Tibial artery (tissue), 4 donors: Measurements from ENCODE around the gene FAM3B.

ENCODE experiments used
- DNase-seq, 2 donors: peaks; one replicate each; pipeline ENCODE4 v3.0.0-alpha.2; 2019
- H3K27ac ChIP-seq, 2 donors: fragments of 200-600 bp; sonication (generic) in 1 of 2; 1 replicate in 1 of 2; 2 replicates in 1 of 2; pipeline ENCODE4 v1.5.1; 2018 to 2019; ENCODE audit warnings: mild to moderate bottlenecking in 1 of 2
- H3K27me3 ChIP-seq, 2 donors: fragments of 200-600 bp; sonication (generic) in 1 of 2; one replicate each; pipeline versions ENCODE4 v1.5.1 to v1.6.0; 2016 to 2019
- H3K36me3 ChIP-seq, 3 donors: fragments of 200-600 bp; sonication (generic) in 2 of 3; one replicate each; pipeline ENCODE4 v1.5.1; 2016 to 2019; ENCODE audit warnings: mild to moderate bottlenecking in 2 of 3
- H3K4me1 ChIP-seq, 4 donors: fragments of 200-600 bp; sonication (generic) in 2 of 4; 1 replicate in 3 of 4; 2 replicates in 1 of 4; pipeline ENCODE4 v1.5.1; 2016 to 2019
- H3K4me3 ChIP-seq, 2 donors: fragments of 200-600 bp; sonication (generic) in 1 of 2; 1 replicate in 1 of 2; 2 replicates in 1 of 2; pipeline ENCODE4 v1.5.1; 2018 to 2019; ENCODE audit warnings: mild to moderate bottlenecking in 2 of 2
- H3K9me3 ChIP-seq, 3 donors: fragments of 200-600 bp; sonication (generic) in 1 of 3; one replicate each; pipeline ENCODE4 v1.5.1; 2016 to 2019
- intact Hi-C: fragments of 100-400 bp; cut with DNase I; formaldehyde crosslinking; loops from one replicate; pipeline ENCODE4 v1.15.0; 2023; ENCODE audit warnings: low total_unique reads
- TF ChIP-seq, protein P1 (sequence below), 2 experiments: fragments of 200-600 bp in 1 of 2; fragments of 450-650 bp in 1 of 2; IDR thresholded peaks; one replicate each; pipeline ENCODE4 v1.5.1; 2017 to 2019; ENCODE audit warnings: antibody characterized with exemption in 2 of 2, mild to moderate bottlenecking in 1 of 2, moderate library complexity in 1 of 2

FAM3B gene

DNA sequence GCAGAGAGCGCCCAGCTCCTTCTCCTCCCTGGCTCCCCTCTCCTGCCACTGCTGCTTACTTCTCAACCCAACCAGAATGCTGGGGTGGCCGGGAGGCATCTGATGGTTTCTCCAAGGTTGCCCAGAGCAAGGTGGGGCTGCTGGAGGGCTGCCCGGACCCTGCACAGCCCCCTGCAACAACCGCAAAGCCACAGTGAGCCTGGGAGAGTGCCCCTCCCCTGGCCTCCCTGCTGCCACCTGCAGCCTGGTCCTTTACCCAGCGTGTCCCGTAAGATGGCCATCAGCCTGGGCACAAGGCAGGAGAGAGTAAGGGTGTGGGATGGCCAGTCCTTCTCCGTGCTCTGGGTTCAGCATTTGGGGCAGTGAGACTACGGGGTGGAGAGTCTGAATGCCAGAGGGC is 62.2 kb downstream of the FAM3B start:
- H3K36me3 ChIP-seq, result peaks cover 0 to 16% (median 16%) of the 10 kb centered on the region in 3 donors
- H3K27ac ChIP-seq, result no peak overlapping the region
- H3K27me3 ChIP-seq, result no peaks in the 10 kb centered on the region
- H3K4me1 ChIP-seq, result no peaks in the 10 kb centered on the region
- DNase-seq, result peak in 1 of 2 donors; percentile 54
- intact Hi-C loops, result no loop called here
- no peak overlapping the region for H3K4me3 ChIP-seq
- TF ChIP-seq, protein P1, sequence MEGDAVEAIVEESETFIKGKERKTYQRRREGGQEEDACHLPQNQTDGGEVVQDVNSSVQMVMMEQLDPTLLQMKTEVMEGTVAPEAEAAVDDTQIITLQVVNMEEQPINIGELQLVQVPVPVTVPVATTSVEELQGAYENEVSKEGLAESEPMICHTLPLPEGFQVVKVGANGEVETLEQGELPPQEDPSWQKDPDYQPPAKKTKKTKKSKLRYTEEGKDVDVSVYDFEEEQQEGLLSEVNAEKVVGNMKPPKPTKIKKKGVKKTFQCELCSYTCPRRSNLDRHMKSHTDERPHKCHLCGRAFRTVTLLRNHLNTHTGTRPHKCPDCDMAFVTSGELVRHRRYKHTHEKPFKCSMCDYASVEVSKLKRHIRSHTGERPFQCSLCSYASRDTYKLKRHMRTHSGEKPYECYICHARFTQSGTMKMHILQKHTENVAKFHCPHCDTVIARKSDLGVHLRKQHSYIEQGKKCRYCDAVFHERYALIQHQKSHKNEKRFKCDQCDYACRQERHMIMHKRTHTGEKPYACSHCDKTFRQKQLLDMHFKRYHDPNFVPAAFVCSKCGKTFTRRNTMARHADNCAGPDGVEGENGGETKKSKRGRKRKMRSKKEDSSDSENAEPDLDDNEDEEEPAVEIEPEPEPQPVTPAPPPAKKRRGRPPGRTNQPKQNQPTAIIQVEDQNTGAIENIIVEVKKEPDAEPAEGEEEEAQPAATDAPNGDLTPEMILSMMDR (IDR thresholded peaks at IDR 0.05), result no peak
- no peaks in the 10 kb centered on the region for H3K9me3 ChIP-seq

DNA sequence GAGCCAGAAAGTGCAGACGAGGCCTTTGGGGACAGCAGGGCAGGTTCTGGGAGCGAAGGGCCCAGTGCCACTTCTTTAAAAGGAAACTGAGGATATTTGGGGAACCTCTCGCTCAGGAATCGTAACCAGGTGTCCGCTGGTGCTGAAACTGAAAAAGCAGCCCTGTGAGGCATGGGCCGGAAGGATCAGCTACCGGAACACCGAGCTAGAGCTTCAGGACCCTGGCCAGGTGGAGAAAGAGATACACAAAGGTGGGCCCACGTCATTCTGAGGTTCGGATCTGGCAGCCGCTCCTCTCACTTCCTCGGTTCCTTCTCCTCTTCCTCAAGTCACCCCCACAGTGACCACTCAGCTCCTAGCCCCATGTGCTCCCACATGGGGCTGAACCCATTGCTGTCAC is 63.3 kb downstream of the FAM3B start:
- Histone ChIP-seq H3K9me3 (no peaks in the 10 kb centered on the region), H3K27ac (no peak overlapping the region), H3K4me3 (no peak overlapping the region), H3K4me1 (no peaks in the 10 kb centered on the region), H3K27me3 (no peaks in the 10 kb centered on the region), H3K36me3 (peaks cover 0 to 16% (median 16%) of the 10 kb centered on the region in 3 donors)
- TF ChIP-seq, protein P1 (IDR thresholded peaks at IDR 0.05), result no peak
- DNase-seq, result peak in 1 of 2 donors; percentile 34
- intact Hi-C loops, result no loop called here

DNA sequence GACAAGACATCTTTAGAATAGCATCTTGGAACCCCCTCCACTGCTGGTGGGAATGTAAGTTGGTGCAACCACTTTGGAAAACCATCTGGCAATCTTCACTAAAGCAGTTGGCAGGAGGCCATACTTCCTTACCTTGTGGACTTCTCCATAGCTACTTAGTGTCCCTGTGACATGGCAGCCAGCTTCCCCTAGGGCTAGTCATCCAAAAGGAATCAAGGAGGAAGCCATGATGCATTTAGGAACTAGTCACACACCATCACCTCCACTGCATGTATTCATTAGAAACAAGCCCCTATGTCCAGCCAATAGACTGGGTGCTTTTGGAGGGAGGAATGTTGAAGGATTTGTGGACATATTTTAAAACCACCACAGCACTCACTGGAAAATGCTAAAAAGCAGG is 65.1 kb downstream of the FAM3B start:
- Histone ChIP-seq H3K4me1 (no peaks in the 10 kb centered on the region), H3K27ac (no peak overlapping the region), H3K4me3 (no peak overlapping the region), H3K36me3 (peaks cover 0 to 16% (median 16%) of the 10 kb centered on the region in 3 donors), H3K27me3 (no peaks in the 10 kb centered on the region), H3K9me3 (no peaks in the 10 kb centered on the region)
- intact Hi-C loops, result no loop called here
- no peak for DNase-seq
- TF ChIP-seq, protein P1 (IDR thresholded peaks at IDR 0.05), result no peak

DNA sequence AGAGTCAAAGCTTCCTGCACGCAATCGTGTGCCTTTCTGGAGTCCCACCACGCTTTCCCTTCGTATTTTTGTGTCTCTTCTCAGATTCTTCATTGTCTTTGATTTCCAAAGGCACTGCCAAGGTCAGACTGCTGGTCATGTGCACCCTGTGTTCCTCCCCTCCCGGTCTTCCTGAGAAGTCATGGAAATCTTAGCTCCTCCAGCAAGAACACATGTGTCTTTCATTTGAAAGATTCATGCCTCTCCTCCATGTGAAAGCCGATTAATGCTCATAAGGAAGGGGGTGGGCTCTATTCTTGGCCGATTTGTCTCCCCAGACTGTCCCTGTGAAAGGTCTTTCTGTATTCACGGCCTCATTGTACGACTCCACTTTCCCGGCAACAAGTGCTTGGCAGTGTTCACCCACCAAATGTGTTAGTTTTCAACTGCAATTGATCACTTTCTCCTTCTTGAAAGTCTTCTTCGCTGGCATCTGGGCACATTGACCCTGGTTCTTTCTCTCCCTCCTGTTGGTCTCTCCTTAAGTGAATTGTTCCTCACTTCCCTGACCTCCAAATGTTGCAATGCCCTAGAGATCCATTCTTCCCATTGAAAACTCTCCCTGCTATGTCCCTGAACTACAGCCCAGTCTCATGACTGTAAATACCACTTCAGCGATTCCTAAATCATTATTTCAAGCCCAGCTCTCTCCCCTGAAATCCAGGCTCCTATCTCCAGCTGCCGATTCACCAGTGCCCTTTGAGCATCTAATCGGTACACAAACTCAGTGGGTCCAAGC is 70.6 kb downstream of the FAM3B start:
- H3K9me3 ChIP-seq, result no peaks in the 10 kb centered on the region
- H3K27me3 ChIP-seq, result no peaks in the 10 kb centered on the region
- peak overlapping the region in 1 of 2 donors; percentile 1 for H3K27ac ChIP-seq
- peaks cover 0 to 3% (median 0%) of the 10 kb centered on the region in 3 donors for H3K36me3 ChIP-seq
- TF ChIP-seq, protein P1 (IDR thresholded peaks at IDR 0.05), result no peak
- intact Hi-C loops, result no loop called here
- DNase-seq, result no peak
- no peaks in the 10 kb centered on the region for H3K4me1 ChIP-seq
- no peak overlapping the region for H3K4me3 ChIP-seq

DNA sequence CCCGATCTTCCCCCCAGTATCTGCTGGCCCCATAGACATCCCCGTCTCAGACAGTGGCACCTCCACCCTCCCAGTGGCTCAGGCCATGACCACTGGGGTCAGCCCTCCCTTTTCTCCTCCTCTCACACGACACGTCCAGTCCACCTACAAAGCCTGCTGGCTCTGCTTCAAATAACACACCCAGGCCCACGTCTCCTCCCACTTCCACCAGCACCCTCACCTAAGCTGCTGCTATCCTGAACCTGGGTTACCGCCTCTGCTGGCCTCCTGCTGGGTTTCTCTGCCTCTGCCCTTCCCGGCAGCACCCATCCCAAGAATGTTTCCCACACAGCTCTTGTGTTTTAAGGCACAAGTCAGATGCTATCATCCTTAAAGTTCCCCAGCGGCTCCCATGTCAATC is 71.2 kb downstream of the FAM3B start:
- Histone ChIP-seq H3K27ac (no peak overlapping the region), H3K9me3 (no peaks in the 10 kb centered on the region), H3K4me3 (no peak overlapping the region), H3K27me3 (no peaks in the 10 kb centered on the region), H3K4me1 (no peaks in the 10 kb centered on the region), H3K36me3 (no peaks in the 10 kb centered on the region)
- peak in 1 of 2 donors; percentile 31 for DNase-seq
- intact Hi-C loops, result no loop called here
- TF ChIP-seq, protein P1 (IDR thresholded peaks at IDR 0.05), result no peak
